SK-MEL-5 (cell line): ENCODE data around the gene EPB41L5. TPM values are rescaled to one million over a fixed set of nuclear protein-coding genes. Genes with fewer than 3 reads are reported as not detected.

Experiments used
- DNase-seq: peaks from one replicate; pipeline ENCODE4 v3.0.0-alpha.2; 2016; ENCODE audit warnings: low read depth, low spot score
- in situ Hi-C: cut with HindIII; loops from 2 replicates; pipeline ENCODE4 v1.10.0; 2016; ENCODE audit warnings: low sequenced_read_pairs, high pct_unique_total_duplicates, low pct_unique_long_range_greater_than_20kb
- small RNA-seq, 2 experiments: library from RNA; depleted of rRNA; stranded (forward); fragments of <200 nt; gene quantifications; one replicate each; pipeline ENCODE3, GENCODE V24; 2014
- total RNA-seq: library from RNA; depleted of rRNA; stranded (reverse); fragments of >200 nt; shearing (Covaris generic); gene quantifications from 2 replicates; pipeline ENCODE4 v1.2.3, GENCODE V29; 2014; rRNA removed

Gene EPB41L5
- total RNA-seq, 1 experiment from 2014 or later = 7.1 TPM

DNA sequence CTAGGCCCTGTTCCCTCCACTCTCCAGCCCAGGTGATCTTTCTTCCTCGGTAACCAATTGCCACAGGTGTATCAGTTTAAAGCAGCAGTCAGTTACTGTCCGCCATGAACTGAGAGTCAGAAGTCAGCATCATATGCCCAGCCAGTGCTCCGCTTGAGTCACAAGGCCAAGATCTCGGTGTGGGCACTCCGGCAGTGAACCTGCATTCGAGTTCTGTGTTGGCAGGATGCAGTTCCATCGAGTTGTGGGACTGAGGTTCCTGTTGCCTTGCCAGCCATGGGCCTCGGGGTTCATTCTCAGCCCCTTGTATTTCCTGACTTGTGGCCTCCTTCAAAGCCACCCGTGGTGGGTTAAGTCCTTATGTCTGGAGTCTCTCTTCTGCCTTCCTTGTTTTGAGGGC lies 213.4 kb downstream of the EPB41L5 start:
- DNase-seq = no peak
- in situ Hi-C loops = no loop called here

DNA sequence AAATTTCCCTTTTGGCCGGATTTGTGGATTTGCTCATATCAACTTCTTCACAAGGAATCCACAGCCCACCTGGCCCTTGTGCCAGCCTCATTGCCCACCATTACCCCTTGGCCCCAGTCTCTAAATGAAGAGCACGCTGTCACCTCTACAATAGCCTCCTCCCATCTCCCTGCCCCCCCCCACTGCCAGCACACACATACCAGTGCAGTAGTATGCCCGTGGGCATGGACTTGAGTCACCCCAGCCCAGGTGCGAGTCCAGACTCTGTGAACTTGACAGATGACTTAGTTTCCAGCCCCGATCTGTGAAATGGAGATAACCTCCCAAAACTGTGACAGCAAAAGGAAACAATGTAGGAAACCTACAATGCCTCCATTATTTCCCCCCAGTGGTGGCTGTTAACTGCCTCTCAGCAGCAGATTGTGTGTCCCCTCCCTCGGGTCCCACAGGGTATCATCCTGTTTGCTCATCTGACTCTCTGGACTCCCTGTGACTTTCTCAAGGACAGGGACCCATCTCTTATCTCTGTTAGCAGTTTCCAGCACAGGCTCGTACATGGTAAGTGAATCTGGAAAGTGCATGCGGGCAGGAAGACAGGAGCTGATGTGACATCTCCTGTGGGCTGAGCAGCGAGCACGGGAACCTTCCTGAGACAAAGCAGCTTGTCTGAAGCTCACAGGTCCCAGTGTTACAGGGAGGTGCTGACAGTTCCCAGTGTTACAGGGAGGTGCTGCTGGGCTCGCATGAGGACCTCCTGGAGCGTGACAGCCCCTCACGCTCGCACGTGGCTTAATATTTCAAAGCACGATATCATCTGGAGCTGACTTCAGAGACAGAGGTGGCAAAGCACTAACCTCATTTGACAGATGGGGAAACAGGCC lies 214.5 kb downstream of the EPB41L5 start:
- in situ Hi-C loops = no loop called here
- DNase-seq = no peak

DNA sequence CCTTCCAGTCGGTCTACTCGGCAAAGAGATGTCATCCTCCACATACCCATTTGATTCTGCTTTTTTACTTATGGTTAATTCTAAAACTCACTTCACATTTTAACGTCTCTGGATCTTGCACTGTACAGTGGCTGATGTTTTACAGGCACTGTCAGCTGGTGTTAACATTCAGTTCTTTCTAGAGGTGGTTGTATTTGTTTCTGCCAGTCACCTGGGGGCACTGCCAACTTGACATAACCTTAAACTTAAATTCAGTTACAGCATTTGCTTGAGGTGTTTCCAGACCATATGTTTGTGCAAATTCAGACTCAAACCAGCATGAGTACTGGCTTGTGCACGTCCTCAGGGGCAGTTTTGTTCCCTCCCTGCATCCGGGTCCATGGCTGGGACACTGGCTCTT lies 215.6 kb downstream of the EPB41L5 start:
- DNase-seq = no peak
- in situ Hi-C loops = no loop called here

Small RNAs within 50 kb of the gene (small RNA-seq; reads per million reads assigned to genes)
- 0 reads per million in 2 experiments for gene MTND4LP14
- gene RF00019 = 0 reads per million in 2 experiments

Other genes starting within 250 kb of the EPB41L5 start
- gene TMEM185B, start 210.3 kb downstream of the EPB41L5 start, total RNA-seq = 28.7 and 29.1 TPM in 2 replicates
- gene RALB, start 239.8 kb downstream of the EPB41L5 start, total RNA-seq = 31.5 and 33.5 TPM in 2 replicates